HG02970 (cell line): ENCODE measurements around the gene CIB4.

ENCODE experiments used
- ATAC-seq: cut with Tn5 transposase; IDR thresholded peaks from one replicate; pipeline ENCODE4 v1.9.1; 2021; ENCODE audit warnings: mild to moderate bottlenecking, moderate library complexity, moderate number of reproducible peaks; ENCODE audit not compliant: unreplicated experiment, low FRiP score

Gene CIB4

DNA sequence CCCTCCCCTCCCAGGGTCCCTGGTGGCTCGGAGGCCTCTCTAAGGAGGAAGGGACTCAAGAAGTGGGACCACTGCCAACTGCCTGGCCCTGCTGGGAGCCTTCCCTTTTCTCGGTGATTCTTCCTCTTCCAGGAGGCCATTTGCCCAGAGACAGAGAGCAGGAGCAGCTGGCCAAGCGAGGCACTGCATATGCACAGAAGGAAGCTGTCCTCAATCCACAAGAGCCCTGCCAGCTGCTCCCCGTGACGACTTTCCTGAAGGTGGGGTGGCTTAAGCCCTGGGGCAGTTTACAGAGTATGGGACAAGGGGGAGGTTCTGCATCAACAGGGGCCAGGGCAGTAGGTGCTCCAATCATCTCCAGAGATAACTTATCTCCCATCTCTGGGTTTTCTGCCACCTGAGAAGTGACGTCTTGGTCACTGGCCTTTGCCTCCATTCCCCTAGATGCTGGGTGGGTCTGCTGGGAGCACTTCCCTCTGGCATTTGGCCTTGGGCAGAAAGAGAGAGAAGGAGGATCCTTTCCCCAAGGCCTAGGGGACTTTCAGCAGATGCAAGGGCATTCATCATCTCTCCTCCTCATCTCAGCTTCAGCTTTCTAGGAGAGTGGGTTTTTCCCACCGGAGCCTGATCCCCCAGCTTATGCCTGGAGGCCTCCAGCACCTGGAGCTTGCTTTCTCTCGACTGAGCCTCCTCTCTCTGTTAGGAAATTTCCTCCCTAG is 28.5 kb downstream of the CIB4 start:
- no peak for ATAC-seq

- no peak for ATAC-seq
These were observed 29.1 kb downstream of the CIB4 start for GRCh38 chr2:26612034-26612433.

- ATAC-seq = no peak
These were observed 30.4 kb downstream of the CIB4 start for GRCh38 chr2:26610504-26611335.

GRCh38 chr2:26609839-26610277 is 31.3 kb downstream of the CIB4 start:
- no peak for ATAC-seq

GRCh38 chr2:26609205-26609631 is 31.9 kb downstream of the CIB4 start:
- no peak for ATAC-seq

DNA sequence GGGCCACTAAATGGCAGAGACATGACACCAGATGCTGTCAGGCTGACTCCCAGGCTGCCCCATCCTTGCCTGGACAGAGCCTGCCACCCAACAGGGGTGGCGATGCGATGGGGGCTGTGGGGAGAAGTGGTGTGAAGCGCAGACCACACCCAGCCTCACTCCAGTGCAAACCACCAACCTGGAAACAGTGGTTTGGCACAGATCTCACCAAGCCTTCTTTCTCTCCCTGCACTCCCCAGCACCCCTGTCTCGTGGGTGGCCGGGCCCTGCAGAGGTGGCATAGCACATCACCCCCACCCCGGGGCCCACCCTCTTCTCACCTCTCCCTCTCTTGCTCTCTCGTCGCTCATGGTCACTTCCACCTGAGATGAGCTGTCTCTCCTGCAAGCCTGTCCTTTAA is 32.6 kb downstream of the CIB4 start:
- no peak for ATAC-seq

DNA sequence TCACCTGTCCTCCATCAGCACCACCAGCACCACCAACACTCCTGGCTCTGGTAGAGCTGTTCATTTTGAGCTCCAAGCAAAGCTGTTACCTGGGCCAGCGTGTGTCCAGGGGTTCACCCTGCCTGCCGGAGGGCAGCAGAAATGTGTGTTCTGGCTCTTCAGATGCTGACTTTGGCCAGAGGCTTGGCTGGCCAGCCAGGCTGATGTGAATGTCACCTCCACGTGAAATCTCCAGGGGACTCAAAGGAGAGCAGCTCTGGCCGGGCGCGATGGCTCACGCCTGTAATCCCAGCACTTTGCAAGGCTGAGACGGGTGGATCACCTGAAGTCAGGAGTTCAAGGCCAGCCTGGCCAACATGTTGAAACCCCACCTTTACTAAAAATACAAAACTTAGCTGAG is 33.5 kb downstream of the CIB4 start:
- ATAC-seq = no peak

- no peak for ATAC-seq
These were observed 34.3 kb downstream of the CIB4 start for GRCh38 chr2:26606847-26607190.

DNA sequence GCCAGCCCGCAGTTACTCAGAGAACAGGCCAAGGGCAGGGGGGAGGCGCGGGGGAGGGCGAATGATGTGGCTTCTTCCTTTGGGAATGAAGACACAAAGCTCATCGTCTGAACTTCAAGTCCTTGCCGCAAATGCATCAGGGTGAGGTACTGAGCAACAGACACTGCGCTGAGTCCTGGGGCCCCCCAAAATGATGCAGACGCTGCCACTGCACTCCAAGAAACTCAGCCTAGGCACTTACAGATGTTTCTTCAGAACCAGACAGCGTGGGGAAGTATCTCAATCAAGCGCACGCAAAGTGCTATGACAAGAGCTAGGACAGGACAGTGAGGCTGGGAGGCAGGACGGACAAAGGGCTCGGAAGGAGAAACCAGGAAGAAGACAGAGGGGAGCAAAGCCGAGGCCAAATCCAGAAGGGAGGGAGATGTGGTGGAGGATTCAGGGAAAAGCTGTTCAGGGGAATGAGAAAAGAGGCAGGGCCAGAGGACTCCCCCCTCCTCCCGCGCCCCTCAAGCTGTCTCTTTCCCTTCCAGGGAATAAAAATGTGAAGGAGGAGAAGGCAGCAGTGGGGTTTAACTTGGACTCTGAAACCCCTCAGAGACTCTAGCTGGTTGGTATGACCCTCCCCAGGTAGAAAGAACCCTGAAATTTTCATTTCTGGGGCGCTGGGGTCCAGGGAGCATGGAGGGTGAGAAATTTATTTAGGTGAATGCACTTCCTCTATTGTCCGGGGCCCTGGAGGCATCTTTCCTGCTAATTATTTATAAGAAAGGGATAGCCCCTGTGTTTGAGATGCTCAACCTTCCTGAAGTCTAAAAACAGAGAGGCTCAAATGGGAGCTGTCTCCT is 34.9 kb downstream of the CIB4 start:
- no peak for ATAC-seq

GRCh38 chr2:26605195-26605998 is 35.8 kb downstream of the CIB4 start:
- no peak for ATAC-seq

DNA sequence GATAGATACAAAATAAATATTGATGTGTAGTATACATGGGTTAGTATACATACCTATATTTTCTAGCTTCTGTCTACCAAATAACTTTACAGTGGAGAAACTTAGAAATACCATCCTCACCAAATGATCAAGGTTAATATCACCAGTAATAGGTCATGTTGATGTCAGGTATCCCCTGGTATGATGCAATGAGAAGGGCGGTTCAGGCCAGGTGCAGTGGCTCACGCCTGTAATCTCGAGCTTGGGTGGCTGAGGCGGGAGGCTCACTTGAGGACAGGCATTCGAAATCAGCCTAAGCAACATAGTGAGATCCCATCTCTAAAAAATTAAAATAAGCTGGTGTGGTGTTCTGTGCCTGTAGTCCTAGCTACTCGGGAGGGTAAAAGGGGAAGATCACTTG is 38.6 kb downstream of the CIB4 start:
- no peak for ATAC-seq

GRCh38 chr2:26599387-26599786 is 41.8 kb downstream of the CIB4 start:
- ATAC-seq = no peak

GRCh38 chr2:26598996-26599373 is 42.2 kb downstream of the CIB4 start:
- ATAC-seq = no peak

- ATAC-seq = no peak
These were observed 42.7 kb downstream of the CIB4 start for GRCh38 chr2:26598336-26598995.

- ATAC-seq = no peak
These were observed 44.0 kb downstream of the CIB4 start for GRCh38 chr2:26597197-26597596.

GRCh38 chr2:26595146-26595545 is 46.0 kb downstream of the CIB4 start:
- ATAC-seq = no peak

GRCh38 chr2:26591619-26592505 is 49.3 kb downstream of the CIB4 start:
- ATAC-seq = no peak

GRCh38 chr2:26590980-26591618 is 50.1 kb downstream of the CIB4 start:
- ATAC-seq = no peak
